Smooth muscle cell (in vitro differentiated cells): ENCODE data around the gene RNF224. TPM values are rescaled to one million over a fixed set of nuclear protein-coding genes. Genes with fewer than 3 reads are reported as not detected.

Experiments
- DNase-seq: peaks from one replicate; lab custom pipeline; 2025; ENCODE audit not compliant: unreplicated experiment; lab: John Stamatoyannopoulos, UW
- H2AFZ ChIP-seq: fragments of 200-600 bp; sonication (generic); 2 replicates; pipeline ENCODE4 v1.6.0; 2016; ENCODE audit warnings: antibody characterized with exemption, low read depth, mild to moderate bottlenecking
- H3F3A ChIP-seq: fragments of 200-600 bp; sonication (generic); 2 replicates; pipeline ENCODE4 v1.6.0; 2017; ENCODE audit warnings: antibody characterized with exemption, low read depth
- H3K27ac ChIP-seq: fragments of 200-600 bp; sonication (generic); 2 replicates; pipeline ENCODE4 v1.5.1; 2016; ENCODE audit warnings: low read depth, mild to moderate bottlenecking
- H3K27me3 ChIP-seq: fragments of 200-600 bp; sonication (generic); 2 replicates; pipeline ENCODE4 v1.6.1; 2016; ENCODE audit warnings: low read depth, mild to moderate bottlenecking
- H3K36me3 ChIP-seq: fragments of 200-600 bp; sonication (generic); 2 replicates; pipeline ENCODE4 v1.5.1; 2016; ENCODE audit warnings: low read depth
- H3K4me1 ChIP-seq: fragments of 200-600 bp; sonication (generic); 2 replicates; pipeline ENCODE4 v1.5.1; 2016; ENCODE audit warnings: low read depth
- H3K4me2 ChIP-seq: fragments of 200-600 bp; sonication (generic); 2 replicates; pipeline ENCODE4 v1.6.0; 2016; ENCODE audit warnings: mild to moderate bottlenecking
- H3K4me3 ChIP-seq: fragments of 200-600 bp; sonication (generic); 2 replicates; pipeline ENCODE4 v1.5.1; 2016; ENCODE audit warnings: mild to moderate bottlenecking
- H3K79me2 ChIP-seq: fragments of 200-600 bp; sonication (generic); 2 replicates; pipeline ENCODE4 v1.6.0; 2016; ENCODE audit warnings: low read depth, mild to moderate bottlenecking
- H3K9ac ChIP-seq: fragments of 200-600 bp; sonication (generic); 2 replicates; pipeline ENCODE4 v1.6.0; 2016; ENCODE audit warnings: low read depth
- H3K9me3 ChIP-seq: fragments of 200-600 bp; sonication (generic); replicated peaks from 2 replicates; pipeline ENCODE4 v1.5.1; 2016; ENCODE audit warnings: low read depth
- H4K20me1 ChIP-seq: fragments of 200-600 bp; sonication (generic); 2 replicates; pipeline ENCODE4 v1.6.0; 2016; ENCODE audit warnings: low read depth
- CTCF ChIP-seq: fragments of 200-600 bp; sonication (generic); IDR thresholded peaks from 2 replicates; pipeline ENCODE4 v1.5.1; 2017; ENCODE audit warnings: borderline replicate concordance, mild to moderate bottlenecking, antibody characterized with exemption; ENCODE audit not compliant: insufficient read depth, poor library complexity, severe bottlenecking
- WGBS: methylation state at CpG from one replicate; pipeline ENCODE4 v1.1.7; 2016; ENCODE audit warnings: low lambda C conversion rate; 5-methylcytosine and 5-hydroxymethylcytosine counted together
- polyA plus RNA-seq: library from polyadenylated mRNA; unstranded; fragments of >200 nt; fragmentation: Nextera tagmentation; extraction: Ambion mirVana; gene quantifications from 2 replicates; pipeline ENCODE4 v1.2.1, GENCODE V29; 2016
- total RNA-seq: library from RNA; depleted of rRNA; stranded (reverse); fragments of >200 nt; gene quantifications from 2 replicates; pipeline ENCODE4 v1.2.3, GENCODE V29; 2014

The RNF224 gene
- total and polyA plus RNA-seq, 2 experiments from 2014 or later = not detected

GRCh38 chr9:137192859-137193258 is 34.4 kb upstream of the RNF224 start:
- H3K4me3 ChIP-seq = no peak overlapping the region
- H3K4me1 ChIP-seq = peaks cover 9% of the 10 kb centered on the region
- no peak overlapping the region for H3K4me2 ChIP-seq
- peaks cover 54% of the 10 kb centered on the region for H4K20me1 ChIP-seq
- H3K27me3 ChIP-seq = no peaks in the 10 kb centered on the region
- peaks cover 12% of the 10 kb centered on the region for H3F3A ChIP-seq
- no peaks in the 10 kb centered on the region for H3K9me3 ChIP-seq
- H3K79me2 ChIP-seq = peaks cover 45% of the 10 kb centered on the region
- no peak overlapping the region for H3K27ac ChIP-seq
- 88% methylated on average over 2 of the region's 2 CpGs for WGBS
- H2AFZ ChIP-seq = no peak overlapping the region
- TF ChIP-seq CTCF = no peak
- H3K36me3 ChIP-seq = no peaks in the 10 kb centered on the region
- no peak overlapping the region for H3K9ac ChIP-seq
- DNase-seq = no peak

DNA sequence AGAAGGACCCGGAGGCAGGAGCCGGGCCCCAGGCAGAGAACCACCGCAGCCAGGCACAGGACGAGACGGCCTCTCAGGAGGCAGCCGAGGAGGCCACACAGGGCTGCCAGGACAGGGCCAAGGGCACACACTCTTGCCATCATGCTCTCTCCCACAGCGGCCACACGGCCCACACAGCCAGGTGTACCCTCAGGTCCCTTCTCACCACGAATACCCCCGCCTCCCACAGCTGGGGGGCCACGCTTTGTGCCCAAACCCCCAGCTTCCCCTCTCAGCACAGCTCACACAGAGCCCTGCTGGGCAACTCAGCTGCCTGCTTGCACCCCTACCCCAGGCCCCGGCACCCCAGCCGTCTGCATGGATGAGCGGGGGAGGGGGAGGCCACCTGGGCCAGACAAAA is 33.5 kb upstream of the RNF224 start:
- no peak for DNase-seq
- H3K27me3 ChIP-seq = no peaks in the 10 kb centered on the region
- no peak overlapping the region for H3K27ac ChIP-seq
- H3K36me3 ChIP-seq = no peaks in the 10 kb centered on the region
- no peaks in the 10 kb centered on the region for H3K9me3 ChIP-seq
- H4K20me1 ChIP-seq = peaks cover 63% of the 10 kb centered on the region
- no peak overlapping the region for H3K9ac ChIP-seq
- TF ChIP-seq CTCF = no peak
- H3F3A ChIP-seq = peaks cover 12% of the 10 kb centered on the region
- no peak overlapping the region for H2AFZ ChIP-seq
- peaks cover 49% of the 10 kb centered on the region for H3K79me2 ChIP-seq
- H3K4me1 ChIP-seq = peaks cover 11% of the 10 kb centered on the region
- no peak overlapping the region for H3K4me2 ChIP-seq
- H3K4me3 ChIP-seq = no peak overlapping the region
- WGBS = 92% methylated on average over 14 of the region's 14 CpGs

DNA sequence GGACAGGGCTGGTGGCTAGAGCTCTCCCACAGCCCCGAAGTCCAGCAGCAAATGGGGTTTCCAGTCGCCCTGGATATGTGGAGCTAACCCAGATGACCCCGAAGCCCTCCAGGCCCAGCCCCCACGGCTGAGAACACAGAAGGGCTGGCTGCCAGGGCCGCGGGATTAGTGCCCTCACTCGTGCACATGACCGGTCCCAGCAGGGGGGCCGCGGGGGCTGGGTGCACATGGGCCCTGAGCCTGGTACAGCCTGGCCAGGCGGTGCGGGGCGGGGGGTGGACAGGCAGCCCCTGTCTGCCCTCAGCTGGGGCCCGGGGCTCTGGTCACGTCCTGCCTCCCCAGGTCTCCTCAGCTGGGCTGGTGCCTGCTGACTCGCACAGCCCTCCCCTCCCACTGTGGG is 32.9 kb upstream of the RNF224 start:
- Histone ChIP-seq H3K9ac (no peak overlapping the region), H3K4me2 (no peak overlapping the region), H4K20me1 (peaks cover 67% of the 10 kb centered on the region)

More for the DNA sequence above, 32.9 kb upstream of the RNF224 start:
- no peak for TF ChIP-seq CTCF
- no peaks in the 10 kb centered on the region for H3K9me3 ChIP-seq
- no peak overlapping the region for H2AFZ ChIP-seq
- no peak overlapping the region for H3K4me3 ChIP-seq
- 92% methylated on average over 15 of the region's 16 CpGs for WGBS
- no peaks in the 10 kb centered on the region for H3K36me3 ChIP-seq
- H3K79me2 ChIP-seq = peaks cover 52% of the 10 kb centered on the region
- H3K27ac ChIP-seq = no peak overlapping the region
- no peak for DNase-seq
- peaks cover 15% of the 10 kb centered on the region for H3K4me1 ChIP-seq
- peaks cover 10% of the 10 kb centered on the region for H3F3A ChIP-seq
- H3K27me3 ChIP-seq = no peaks in the 10 kb centered on the region
